Right renal cortex interstitium (tissue), 3 donors: ENCODE measurements around the gene C19orf73. TPM values are rescaled to one million over a fixed set of nuclear protein-coding genes. Genes with fewer than 3 reads are reported as not detected.
A peak's percentile ranks its signal among the peaks of the same experiment; 100 is the strongest.

ENCODE experiments used
- DNase-seq, 3 donors: peaks; one replicate each; pipeline ENCODE4 v3.0.0-alpha.2; 2013; ENCODE audit warnings: low read depth in 3 of 3, low spot score in 2 of 3
- polyA plus RNA-seq, 3 donors: library from polyadenylated mRNA; unstranded; fragments of 120-200 nt; gene quantifications; one replicate each; pipeline ENCODE4 v1.2.1, GENCODE V29; 2013; ENCODE audit not compliant: insufficient read length in 3 of 3

C19orf73 gene, protein sequence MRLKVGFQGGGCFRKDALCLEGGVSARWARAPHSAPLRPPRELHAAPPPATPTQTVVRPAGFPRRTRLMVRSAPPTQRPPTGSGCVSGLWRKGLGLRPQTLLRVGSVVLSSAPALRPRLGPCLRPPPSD
- polyA plus RNA-seq, result under 1 TPM; 0.39 to 0.80 (median 0.74) TPM

DNA sequence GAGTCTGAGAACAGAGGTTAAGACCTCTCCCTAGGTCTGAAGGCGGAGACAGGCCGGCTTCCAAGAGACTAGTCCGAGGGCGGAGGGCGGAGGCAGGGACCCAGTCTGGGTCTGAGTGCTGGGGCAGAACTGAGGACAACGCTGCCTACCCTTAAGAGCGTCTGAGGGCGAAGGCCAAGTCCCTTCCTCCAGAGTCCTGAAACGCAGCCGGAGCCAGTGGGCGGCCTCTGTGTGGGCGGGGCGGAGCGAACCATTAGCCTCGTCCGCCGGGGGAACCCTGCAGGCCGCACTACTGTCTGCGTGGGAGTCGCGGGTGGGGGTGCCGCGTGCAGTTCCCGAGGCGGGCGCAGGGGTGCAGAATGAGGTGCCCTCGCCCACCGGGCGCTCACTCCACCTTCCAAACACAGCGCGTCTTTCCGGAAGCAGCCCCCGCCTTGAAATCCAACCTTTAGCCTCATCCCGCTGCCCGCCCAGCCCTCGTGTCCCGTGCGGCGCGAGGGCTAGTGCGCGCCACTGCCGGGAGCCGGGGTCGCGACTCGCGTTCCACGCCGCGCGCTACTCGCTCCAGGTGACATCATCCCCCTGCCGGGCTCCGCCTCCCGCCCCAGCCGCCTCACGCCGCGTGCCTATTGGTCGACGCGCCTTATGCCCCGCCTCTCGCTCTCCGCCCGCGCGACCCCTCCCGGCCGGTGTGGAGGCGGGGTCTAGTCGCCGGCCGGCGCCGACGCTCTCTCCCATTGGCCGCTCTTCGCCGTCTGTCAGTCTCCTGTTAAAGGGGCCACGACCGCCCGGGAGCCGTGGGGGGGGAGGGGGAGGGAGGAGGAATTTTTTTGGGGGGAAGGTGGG, at the start of gene C19orf73:
Gene C19orf73 (minus strand): TSS at position 579 of the 846 bp plus-strand sequence. CDS start 121 bp downstream, at position 458.
- DNase-seq, result peak in 2 of 3 donors; percentile 84

DNA sequence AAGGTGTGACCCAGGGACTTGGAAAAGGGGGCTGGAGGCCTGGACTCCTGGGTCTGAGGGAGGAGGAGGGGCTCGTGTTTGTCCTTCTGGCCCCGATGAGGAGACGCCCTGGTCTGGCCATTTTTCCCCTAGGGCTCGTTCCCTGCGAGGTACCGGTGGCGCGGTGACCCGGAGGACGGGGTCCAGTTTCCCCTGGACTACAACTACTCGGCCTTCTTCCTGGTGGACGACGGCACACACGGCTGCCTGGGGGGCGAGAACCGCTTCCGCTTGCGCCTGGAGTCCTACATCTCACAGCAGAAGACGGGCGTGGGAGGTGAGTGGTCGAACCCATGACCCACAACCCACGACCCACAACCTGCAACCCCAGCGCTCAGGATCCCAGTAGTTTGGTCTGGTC, 49.5 kb upstream of the C19orf73 start:
- DNase-seq, result no peak

DNA sequence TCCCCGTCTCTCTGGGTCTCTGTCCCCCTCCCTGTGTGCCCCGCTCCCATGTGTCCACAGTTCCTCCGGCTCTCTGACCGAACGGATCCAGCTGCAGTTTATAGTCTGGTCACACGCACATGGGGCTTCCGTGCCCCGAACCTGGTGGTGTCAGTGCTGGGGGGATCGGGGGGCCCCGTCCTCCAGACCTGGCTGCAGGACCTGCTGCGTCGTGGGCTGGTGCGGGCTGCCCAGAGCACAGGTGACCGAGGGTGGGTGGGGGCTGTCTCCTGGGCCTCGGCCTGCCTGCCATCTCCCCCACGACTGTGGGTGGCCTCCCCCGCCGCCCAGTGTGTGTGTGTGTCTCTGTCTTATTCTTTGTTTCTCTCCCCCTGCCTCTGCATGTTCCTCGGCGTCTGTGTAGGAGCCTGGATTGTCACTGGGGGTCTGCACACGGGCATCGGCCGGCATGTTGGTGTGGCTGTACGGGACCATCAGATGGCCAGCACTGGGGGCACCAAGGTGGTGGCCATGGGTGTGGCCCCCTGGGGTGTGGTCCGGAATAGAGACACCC, 49.0 kb upstream of the C19orf73 start:
- no peak for DNase-seq

DNA sequence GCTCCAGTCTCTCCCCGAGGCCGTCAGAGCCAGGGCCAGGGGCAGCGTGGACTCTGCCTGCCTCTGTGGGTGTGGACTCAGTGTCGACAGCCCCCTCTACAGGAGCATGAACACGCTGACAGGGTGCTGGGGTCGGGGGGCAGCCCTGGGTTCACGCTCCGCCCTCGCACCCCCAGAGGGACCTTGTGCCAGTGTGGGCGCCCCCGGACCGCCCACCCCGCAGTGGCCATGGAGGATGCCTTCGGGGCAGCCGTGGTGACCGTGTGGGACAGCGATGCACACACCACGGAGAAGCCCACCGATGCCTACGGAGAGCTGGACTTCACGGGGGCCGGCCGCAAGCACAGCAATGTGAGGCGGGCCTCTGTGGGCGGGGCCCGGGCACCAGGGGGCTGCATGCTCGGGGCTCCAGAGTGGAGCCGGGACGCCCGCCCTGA, 46.9 kb upstream of the C19orf73 start:
- DNase-seq, result no peak

DNA sequence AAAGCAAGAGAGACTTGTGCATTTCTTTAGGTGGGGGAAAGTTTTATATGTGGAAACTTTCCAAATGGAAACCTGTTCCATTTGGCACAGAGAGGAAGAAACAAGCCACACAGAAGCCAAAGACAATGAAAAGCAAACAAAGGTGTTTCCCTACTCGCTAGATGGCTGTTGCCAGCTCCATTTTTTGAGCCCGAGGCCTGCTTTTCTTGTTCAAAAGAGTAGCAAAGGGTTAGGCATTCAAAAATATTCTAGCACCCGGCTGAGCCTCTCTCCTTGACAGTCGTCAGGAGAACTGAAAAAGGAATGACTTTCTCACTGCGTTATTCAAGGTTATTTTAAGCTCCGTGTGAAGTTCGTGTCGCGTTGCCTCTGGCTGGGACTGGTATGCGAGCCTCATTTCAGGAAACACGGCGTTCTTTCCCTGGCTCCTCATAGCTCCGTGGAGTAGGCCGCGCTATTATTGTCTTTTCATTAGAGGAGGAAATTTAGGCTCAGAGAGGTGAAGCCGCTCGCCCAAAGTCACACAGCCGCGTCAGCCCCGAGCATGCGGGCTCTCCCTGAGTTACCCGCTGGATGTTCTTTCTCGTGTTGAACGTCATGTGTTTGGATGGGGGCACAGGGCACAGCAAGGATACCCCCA, 46.3 kb upstream of the C19orf73 start:
- no peak for DNase-seq

DNA sequence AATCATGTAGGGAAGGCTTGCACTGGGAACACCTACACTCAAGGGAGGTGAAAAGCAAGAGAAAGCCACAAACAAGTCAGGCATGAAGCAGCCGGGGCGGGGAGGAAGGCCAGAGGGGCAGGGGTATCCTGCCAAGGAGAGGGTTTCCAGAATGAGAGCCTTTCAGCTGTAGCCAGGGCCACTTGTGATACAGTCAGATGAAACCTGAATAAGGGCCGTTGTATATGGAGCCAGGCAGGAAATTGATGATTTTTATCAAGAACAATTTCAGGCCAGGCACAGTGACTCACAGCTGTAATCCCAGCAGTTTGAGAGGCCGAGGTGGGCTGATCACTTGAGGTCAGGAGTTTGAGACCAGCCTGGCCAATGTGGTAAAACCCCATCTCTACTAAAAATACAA, 43.0 kb upstream of the C19orf73 start:
- DNase-seq, result no peak

DNA sequence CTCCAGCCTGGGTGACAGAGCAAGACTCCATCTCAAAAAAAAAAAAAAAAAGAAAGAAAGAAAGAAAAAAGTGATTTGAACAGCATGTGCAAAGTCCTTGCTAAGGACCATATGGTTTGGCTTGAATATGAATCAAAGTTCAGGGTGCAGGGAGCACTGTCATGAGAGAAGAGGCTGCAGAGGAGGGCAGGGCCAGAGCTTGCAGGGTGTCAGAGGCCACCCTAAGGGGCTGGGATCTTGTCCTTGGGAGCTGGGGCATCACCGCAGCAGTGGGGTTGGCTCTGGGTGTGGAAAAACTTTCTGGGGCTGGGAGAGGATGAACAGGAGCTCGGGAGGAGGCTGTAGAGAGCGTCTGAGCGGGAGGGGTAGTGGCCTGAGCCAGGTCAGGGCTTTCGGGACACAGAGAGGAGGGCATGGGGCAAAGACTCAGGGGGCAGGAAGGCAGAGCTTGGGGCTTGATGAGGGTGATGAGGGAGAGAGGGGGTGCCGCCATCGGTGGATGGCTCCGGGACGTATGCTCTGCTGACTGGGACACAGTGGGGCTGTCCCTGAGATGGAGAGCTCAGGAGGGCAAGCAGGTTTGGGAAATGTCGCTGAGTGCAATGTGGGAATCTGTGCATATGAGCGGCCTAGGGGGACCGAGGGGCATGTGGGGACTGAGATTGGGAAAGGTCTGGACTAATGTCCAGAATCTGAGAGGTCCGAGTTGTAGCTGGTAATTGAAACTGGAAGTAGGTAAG, 41.7 kb upstream of the C19orf73 start:
- DNase-seq, result no peak

DNA sequence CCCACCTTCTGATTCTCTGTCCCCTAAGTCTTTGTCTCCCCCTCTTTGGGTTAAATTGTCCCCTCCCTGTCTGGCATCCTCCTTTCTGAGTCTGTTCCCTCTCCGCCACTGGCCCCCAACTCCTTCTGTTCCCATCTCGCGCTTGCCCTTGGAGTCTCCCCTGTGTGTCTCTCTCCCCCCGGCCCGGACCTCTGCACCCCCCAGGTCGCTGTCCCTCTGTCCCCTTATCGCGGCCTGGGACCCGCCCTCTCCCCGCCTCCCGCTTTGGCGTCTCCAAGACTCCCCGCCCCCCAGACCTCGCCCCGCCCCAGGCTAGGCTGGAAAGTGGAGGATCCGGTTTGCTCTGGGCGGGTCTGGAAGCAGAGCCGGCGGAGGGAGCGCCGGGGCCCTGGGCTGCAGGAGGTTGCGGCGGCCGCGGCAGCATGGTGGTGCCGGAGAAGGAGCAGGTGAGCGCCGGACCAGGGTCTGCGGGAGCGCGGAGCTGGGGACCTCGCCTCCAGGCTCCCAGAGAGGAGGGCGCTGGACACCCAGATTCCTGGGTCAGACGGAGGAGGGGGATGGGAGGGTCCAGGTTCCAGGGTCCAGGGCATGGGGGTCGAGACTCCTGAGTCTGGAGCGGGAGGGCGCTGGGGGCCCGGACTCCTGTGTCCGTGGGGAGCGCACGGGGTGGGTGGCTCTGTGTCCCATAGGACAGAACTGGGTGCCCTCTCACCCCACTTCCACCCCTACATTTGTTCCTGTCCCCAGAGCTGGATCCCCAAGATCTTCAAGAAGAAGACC, 38.7 kb upstream of the C19orf73 start, which contains the start of gene TRPM4:
Gene TRPM4 (plus strand): TSS at position 348 of the 780 bp plus-strand sequence. CDS start 75 bp downstream, at position 423.
- DNase-seq, result peak in 2 of 3 donors; percentile 70 to 85

DNA sequence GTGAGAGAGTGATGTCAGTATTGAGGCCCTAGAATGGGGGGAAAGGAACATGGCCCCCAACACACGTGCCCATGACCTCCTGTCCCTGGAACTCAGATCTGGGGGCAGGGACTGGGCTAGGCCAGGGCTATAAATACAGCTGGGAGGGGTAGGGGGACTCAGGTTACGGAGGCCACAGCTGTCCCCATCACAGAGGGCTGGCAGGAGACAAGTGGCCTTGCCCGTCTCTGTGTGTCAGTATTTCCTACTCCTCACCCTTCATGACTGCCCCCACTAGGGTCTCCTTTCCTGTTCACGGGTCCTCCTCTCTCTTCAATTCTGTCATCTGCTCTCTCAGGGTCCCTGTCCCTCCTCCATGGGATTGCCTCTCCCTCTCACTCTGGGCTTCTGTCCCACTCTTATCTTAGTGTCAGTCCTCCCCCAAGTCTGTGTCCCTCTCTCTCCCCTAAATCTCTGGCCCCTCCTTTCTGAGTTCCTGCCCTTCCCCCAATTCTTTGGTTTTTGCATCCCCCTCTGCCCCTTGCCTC, 36.9 kb upstream of the C19orf73 start:
- no peak for DNase-seq

DNA sequence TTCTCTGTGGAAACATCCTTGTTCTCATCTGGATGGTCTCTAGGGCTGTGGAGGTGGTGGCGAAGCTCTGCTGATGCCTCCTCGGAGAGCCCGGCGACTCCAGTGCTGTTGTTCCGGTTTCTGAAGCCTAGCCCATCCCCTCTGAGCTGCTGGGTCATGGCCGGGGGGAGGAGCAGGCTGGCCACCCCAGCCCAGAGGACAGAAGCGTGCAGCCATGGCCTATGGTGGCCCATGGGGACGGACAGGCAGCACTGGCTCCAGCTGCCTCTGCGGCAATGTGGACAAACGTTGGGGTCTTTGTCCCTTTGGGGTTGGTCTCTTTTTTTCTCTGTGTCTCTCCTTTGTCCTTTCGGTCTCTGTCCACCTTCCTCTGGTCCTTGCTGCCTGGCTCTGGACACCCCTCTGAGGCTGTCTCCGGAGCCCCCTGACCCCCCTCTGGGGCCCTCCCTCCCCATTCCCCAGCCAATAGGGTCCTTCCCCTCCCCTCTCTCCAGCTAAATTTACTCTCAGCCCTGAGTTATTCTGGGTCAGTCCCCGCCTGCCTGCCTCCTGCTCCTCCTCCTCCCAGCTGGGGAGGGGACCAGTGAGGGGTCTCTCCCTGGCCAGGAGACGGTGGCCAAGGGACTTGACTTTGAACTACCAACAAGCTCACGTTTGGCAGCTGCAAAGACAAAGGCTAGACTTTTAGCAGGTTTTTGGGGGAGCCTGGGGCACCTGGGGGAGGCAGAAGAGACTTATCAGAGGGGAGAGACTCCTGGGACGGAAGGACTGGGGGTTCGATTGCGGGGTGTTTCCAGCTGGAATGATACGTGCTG, 36.3 kb upstream of the C19orf73 start, which contains the start of gene HRC:
Gene HRC (minus strand): TSS at position 392 of the 815 bp plus-strand sequence. CDS start 159 bp downstream, at position 233.
- no peak for DNase-seq

DNA sequence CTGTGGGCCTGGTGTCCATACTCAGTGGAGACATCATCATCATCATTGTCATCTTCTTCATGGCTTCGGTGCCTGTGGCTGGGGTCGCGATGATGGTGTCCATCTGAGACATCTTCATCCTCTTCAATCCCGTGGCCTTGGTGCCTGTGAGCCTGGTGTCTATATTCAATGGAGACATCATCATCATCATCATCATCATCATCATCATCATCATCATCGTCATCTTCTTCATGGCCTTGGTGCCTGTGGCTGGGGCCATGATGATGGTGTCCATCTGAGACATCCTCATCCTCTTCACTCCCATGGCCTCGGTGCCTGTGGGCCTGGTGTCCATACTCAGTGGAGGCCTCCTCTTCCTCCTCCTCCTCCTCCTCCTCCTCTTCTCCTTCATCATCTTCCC, 35.3 kb upstream of the C19orf73 start:
- no peak for DNase-seq

DNA sequence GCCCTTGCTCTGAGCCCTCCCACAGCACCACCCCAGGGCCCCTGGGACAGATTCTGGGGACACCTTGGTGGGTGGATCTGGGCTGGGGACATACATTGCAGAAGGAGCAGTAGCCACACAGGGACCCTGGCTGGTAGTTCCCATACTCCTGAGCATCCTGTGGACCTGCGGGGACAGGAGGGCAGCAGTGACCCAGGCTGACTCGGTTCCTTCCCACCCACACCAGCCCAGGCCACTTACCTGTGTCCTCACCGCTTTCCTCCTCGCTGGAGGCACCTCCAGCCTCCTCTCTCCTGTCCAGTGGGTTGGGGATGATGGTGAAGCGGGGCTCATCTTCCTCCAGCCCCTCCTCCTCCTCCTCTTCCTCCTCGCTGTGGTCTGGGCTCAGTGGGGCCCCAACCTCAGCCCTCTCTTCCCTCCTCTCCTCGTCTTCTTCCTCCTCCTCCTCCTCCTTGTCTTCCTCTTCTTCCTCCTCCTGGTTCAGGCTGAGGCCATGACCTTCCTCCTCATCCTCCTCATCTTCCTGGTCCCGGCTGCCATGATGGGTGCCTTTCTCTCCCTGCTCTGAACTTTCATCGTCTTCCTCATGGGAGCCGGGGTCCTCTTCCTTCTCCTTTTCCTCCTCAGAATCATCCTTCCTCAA, 34.3 kb upstream of the C19orf73 start:
- DNase-seq, result no peak

DNA sequence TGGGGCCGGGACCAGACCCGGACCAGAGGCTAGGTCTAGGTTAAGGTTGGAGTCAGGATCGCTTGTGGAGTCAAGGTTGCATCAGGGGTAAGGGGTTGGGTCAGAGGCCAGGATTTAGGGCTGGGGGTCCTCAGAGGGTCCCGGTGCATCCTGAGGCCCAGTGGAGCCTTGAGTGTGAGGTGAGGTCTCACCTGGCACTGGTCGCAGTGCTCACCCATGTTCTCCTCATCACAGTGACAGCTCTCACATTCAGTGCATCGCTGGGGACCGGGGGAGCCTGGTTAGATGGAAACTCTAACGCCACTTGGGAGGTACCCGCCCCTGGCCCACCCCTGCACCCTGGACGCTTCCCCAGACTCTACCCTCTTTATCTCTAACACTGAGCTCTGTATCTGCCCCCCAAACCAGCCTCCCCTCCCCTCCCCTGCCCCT, 33.2 kb upstream of the C19orf73 start:
- no peak for DNase-seq

DNA sequence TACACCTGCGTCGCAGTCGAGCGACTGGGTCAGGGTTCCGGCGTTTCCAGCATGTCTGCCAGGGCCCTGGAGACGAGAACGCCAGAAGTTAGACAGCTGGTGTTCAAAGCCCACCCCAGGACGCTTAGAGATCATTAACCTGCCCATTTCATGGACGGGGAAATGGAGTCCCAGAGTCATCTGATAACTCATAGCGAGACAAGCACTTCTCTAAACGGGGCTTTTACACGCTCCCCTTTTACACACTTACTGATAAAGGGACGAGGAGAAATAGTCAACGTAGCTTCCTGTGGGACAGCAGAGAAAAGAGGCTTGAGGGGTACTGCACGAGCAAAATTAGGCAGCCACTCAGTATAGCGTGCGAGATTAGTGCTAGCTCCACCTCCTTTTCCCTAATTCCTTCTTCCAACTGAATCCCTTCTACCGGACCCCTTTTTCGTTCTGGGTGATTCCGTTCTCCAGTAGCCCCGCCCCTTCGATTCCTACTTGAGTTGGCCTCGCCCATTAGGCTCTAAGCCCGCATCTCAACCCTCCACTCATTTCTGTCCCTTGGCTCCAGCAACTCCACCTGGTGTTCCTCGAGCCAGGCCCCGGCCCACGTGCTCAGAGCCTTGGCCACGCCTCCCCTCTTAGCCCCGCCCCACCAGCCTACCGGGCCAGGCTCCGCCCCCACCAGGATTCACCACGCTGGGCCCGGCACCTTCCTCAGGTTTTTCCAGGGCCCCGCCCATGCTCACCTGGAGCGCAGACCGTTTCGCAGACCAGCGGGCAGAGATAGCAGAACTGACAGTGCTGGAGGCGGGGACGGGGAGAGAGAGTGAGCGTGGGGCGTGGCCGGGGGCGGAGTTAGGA, 32.5 kb upstream of the C19orf73 start:
- no peak for DNase-seq

DNA sequence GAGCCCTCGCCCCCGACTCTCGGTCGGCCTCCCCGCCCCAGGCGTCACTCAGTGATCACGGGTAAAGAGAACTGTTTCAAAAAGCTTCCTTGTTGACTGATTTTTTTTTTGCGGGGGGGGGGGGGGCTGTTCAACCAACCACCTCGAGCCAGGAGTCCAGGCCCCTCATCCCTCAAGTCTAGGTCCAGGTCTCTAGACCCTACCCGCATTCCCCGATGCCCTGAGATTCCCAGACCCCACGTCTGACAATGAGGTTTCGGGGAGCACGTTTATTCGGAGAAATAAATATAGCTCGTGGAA, 32.0 kb upstream of the C19orf73 start:
- no peak for DNase-seq

DNA sequence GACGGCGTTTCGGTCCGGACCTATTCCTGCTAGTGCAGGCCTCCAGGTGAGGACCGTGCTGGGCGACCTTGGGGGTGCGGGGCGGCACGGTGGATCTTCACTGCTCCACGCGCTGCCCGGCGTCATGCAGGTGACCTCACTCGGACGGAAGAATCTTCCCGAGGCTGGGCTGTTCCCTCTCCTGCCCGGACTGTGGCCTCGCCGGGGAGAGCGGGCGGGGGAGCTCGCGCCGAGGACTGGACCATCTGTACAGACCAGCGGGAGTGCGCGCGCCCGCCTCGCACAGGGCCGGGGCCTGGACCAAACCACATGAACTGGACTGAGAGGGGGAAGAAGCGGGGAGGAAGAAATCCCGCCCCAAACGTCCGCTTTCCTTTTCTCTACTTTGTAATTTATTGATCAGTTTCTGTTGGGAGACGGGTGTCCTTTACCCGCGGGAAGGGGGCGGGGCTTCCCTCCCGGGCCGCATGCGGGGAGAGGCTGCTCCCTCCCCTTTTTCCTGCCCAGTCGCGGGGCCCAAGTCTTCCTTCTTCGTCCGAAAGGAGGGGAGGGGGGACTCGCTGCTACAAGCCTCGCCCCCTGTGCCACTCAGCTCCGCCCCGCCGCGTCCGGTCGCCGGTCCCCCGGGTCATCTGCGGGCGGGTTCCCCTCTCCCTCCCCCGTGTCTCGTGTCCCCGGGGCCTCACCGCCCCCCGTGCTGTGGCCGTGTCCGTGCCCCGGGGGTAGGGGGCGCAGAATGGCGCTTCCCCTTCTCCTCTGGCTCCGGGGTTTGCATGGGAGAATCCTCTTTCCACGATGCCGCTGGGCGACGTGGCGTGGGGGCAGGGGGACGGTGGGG, 31.4 kb upstream of the C19orf73 start:
- DNase-seq, result peak in 2 of 3 donors; percentile 84 to 88
